Natural killer cell (primary cell): ENCODE results near the gene MAGEC1. TPM values are rescaled to one million over a fixed set of nuclear protein-coding genes. Genes with fewer than 3 reads are reported as not detected.

ENCODE experiments used
- ATAC-seq, 3 donors: fragments of 150-1000 bp in 2 of 3; fragments of 200-7000 bp in 1 of 3; cut with Tn5 transposase; 1 replicate in 1 of 3; 2 replicates in 2 of 3; pipeline ENCODE4 v1.10.0; 2021; ENCODE audit warnings: mild to moderate bottlenecking in 2 of 3, moderate library complexity in 2 of 3
- DNase-seq, 2 donors: peaks; one replicate each; pipeline versions ENCODE4 v3.0.0 to v3.0.0-alpha.2; 2013 to 2021; ENCODE audit warnings: mixed read lengths in 1 of 2
- H3K27ac ChIP-seq: one replicate; pipeline ENCODE4 v1.5.1; 2013; ENCODE audit warnings: mild to moderate bottlenecking, low read length
- H3K27me3 ChIP-seq: one replicate; pipeline ENCODE4 v1.6.1; 2013; ENCODE audit warnings: low read length; ENCODE audit not compliant: control insufficient read depth, insufficient read depth
- H3K36me3 ChIP-seq: one replicate; pipeline ENCODE4 v1.6.1; 2013; ENCODE audit warnings: low read length; ENCODE audit not compliant: control insufficient read depth, insufficient read depth
- H3K4me1 ChIP-seq: one replicate; pipeline ENCODE4 v1.6.1; 2013; ENCODE audit warnings: low read length; ENCODE audit not compliant: control insufficient read depth, insufficient read depth
- H3K4me3 ChIP-seq: one replicate; pipeline ENCODE4 v1.5.1; 2013; ENCODE audit warnings: low read length
- H3K9me3 ChIP-seq: one replicate; pipeline ENCODE4 v1.6.1; 2013; ENCODE audit warnings: low read length; ENCODE audit not compliant: control insufficient read depth, insufficient read depth
- H3K27ac Mint-ChIP-seq, 2 donors: one replicate each; pipeline ENCODE4 v1.8.0; 2022; ENCODE audit warnings: mild to moderate bottlenecking in 2 of 2, mixed read lengths in 2 of 2, moderate library complexity in 1 of 2
- H3K27me3 Mint-ChIP-seq, 2 donors: one replicate each; pipeline ENCODE4 v1.8.0; 2022; ENCODE audit warnings: low read depth in 2 of 2, mixed read lengths in 2 of 2
- H3K36me3 Mint-ChIP-seq: one replicate; pipeline ENCODE4 v1.8.0; 2022; ENCODE audit warnings: mixed read lengths
- H3K4me1 Mint-ChIP-seq, 2 donors: one replicate each; pipeline ENCODE4 v1.8.0; 2022; ENCODE audit warnings: mixed read lengths in 2 of 2
- H3K4me3 Mint-ChIP-seq: one replicate; pipeline ENCODE4 v1.8.0; 2022; ENCODE audit warnings: mild to moderate bottlenecking, moderate library complexity, mixed read lengths
- H3K9me3 Mint-ChIP-seq, 2 donors: one replicate each; pipeline ENCODE4 v1.8.0; 2022; ENCODE audit warnings: mixed read lengths in 2 of 2
- WGBS: methylation state at CpG from one replicate; pipeline ENCODE4 v1.1.7; 2013; ENCODE audit warnings: missing lambda C conversion rate; ENCODE audit not compliant: insufficient coverage; 5-methylcytosine and 5-hydroxymethylcytosine counted together
- intact Hi-C: fragments of 100-400 bp; cut with micrococcal nuclease; formaldehyde crosslinking; loops from one replicate; pipeline ENCODE4 v1.14.2; 2022
- total RNA-seq, 4 donors: library from RNA; stranded (reverse); fragments of 120-200 nt in 1 of 4; gene quantifications; one replicate each; pipeline versions ENCODE4 v1.2.3 to v1.2.4, GENCODE V29; 2013 to 2022
- TF ChIP-seq, protein P1 (sequence below): fragments of 200-600 bp; IDR thresholded peaks from one replicate; pipeline ENCODE4 v1.8.0; 2022; ENCODE audit warnings: antibody characterized with exemption

MAGEC1 gene
- total RNA-seq, 3 donors from 2014 or later (not counting 1 experiment from before 2014, with no cell fraction given): not detected

DNA sequence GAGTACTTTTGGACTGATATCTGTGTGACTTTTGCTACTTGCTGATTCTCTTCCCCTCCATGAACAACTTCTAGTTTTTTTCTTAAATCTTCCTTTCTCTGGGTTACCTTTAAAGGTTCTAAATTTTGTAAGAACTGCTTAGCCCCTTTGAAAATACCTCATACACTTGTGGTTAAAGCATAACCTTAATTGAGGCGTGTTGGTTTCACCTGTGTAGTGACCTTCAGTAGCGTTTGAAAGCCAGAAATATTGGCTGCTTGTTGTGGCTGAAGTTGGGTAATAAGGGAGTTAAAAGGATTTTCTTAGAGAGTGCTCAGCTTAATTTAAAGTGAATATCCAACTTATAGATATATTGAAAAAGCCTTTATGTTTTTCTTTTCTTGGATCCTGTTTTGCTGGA, 32.0 kb downstream of the MAGEC1 start:
- Histone ChIP-seq H3K36me3 (no peaks in the 10 kb centered on the region), H3K27ac (no peak overlapping the region), H3K4me1 (no peaks in the 10 kb centered on the region), H3K9me3 (peaks cover 7% of the 10 kb centered on the region), H3K27me3 (no peaks in the 10 kb centered on the region), H3K4me3 (no peak overlapping the region)
- H3K4me3 Mint-ChIP-seq: no peak overlapping the region
- no peaks in the 10 kb centered on the region for H3K36me3 Mint-ChIP-seq
- H3K27ac Mint-ChIP-seq: no peak overlapping the region
- intact Hi-C loops: no loop called here
- TF ChIP-seq, protein P1, sequence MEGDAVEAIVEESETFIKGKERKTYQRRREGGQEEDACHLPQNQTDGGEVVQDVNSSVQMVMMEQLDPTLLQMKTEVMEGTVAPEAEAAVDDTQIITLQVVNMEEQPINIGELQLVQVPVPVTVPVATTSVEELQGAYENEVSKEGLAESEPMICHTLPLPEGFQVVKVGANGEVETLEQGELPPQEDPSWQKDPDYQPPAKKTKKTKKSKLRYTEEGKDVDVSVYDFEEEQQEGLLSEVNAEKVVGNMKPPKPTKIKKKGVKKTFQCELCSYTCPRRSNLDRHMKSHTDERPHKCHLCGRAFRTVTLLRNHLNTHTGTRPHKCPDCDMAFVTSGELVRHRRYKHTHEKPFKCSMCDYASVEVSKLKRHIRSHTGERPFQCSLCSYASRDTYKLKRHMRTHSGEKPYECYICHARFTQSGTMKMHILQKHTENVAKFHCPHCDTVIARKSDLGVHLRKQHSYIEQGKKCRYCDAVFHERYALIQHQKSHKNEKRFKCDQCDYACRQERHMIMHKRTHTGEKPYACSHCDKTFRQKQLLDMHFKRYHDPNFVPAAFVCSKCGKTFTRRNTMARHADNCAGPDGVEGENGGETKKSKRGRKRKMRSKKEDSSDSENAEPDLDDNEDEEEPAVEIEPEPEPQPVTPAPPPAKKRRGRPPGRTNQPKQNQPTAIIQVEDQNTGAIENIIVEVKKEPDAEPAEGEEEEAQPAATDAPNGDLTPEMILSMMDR: no peak
- DNase-seq: no peak
- 100% methylated on average over 1 of the region's 2 CpGs for WGBS
- H3K4me1 Mint-ChIP-seq: no peaks in the 10 kb centered on the region
- H3K9me3 Mint-ChIP-seq: no peaks in the 10 kb centered on the region
- ATAC-seq: no peak
- H3K27me3 Mint-ChIP-seq: no peaks in the 10 kb centered on the region

DNA sequence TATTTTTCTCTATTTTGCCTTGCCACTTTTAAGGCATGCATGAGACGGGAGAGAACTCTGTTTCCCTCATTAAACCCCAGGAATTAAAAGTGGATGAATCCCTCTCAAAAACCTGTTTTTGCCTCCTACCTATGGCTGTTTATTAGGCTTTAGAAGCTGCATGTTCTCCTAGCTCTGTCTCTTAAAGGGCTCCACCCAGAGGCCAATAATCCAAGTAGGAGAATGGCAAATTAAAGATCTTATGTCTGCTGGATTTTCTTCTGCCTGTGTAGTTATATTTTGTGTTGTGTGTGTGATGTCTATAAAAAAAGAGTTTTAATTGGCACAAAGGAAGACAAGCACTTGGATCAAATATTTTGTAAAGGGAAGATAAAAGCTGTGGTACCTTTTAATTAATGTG, 32.4 kb downstream of the MAGEC1 start:
- ATAC-seq (no peak), DNase-seq (no peak)
- peaks cover 4% of the 10 kb centered on the region for H3K9me3 ChIP-seq
- no peaks in the 10 kb centered on the region for H3K9me3 Mint-ChIP-seq
- H3K4me1 ChIP-seq: no peaks in the 10 kb centered on the region
- H3K27ac ChIP-seq: no peak overlapping the region
- H3K27ac Mint-ChIP-seq: no peak overlapping the region
- intact Hi-C loops: no loop called here
- no CpG with 5 or more reads among the region's 1 CpG for WGBS
- H3K36me3 ChIP-seq: no peaks in the 10 kb centered on the region
- H3K36me3 Mint-ChIP-seq: no peaks in the 10 kb centered on the region
- H3K4me1 Mint-ChIP-seq: no peaks in the 10 kb centered on the region
- H3K27me3 ChIP-seq: no peaks in the 10 kb centered on the region
- TF ChIP-seq, protein P1: no peak
- no peaks in the 10 kb centered on the region for H3K27me3 Mint-ChIP-seq
- no peak overlapping the region for H3K4me3 ChIP-seq
- H3K4me3 Mint-ChIP-seq: no peak overlapping the region

- no peak overlapping the region for H3K27ac ChIP-seq
- intact Hi-C loops: no loop called here
- no peak for DNase-seq
- no peak overlapping the region for H3K4me3 ChIP-seq
- Mint-ChIP-seq H3K4me3 (no peak overlapping the region), H3K27me3 (no peaks in the 10 kb centered on the region), H3K9me3 (no peaks in the 10 kb centered on the region), H3K27ac (no peak overlapping the region), H3K4me1 (no peaks in the 10 kb centered on the region), H3K36me3 (no peaks in the 10 kb centered on the region)
- H3K9me3 ChIP-seq: no peaks in the 10 kb centered on the region
- no peaks in the 10 kb centered on the region for H3K4me1 ChIP-seq
- H3K27me3 ChIP-seq: no peaks in the 10 kb centered on the region
- 92% methylated on average over 2 of the region's 2 CpGs for WGBS
- ATAC-seq: no peak
- no peaks in the 10 kb centered on the region for H3K36me3 ChIP-seq
- TF ChIP-seq, protein P1: no peak
Observed at GRCh38 chrX:141941234-141941633, 37.5 kb downstream of the MAGEC1 start.

- no peak overlapping the region for H3K4me3 ChIP-seq
- no peak overlapping the region for H3K27ac ChIP-seq
- Mint-ChIP-seq H3K27ac (no peak overlapping the region), H3K36me3 (no peaks in the 10 kb centered on the region), H3K9me3 (no peaks in the 10 kb centered on the region), H3K4me1 (no peaks in the 10 kb centered on the region), H3K4me3 (no peak overlapping the region), H3K27me3 (no peaks in the 10 kb centered on the region)
- no peaks in the 10 kb centered on the region for H3K36me3 ChIP-seq
- H3K27me3 ChIP-seq: no peaks in the 10 kb centered on the region
- WGBS: 88% methylated on average over 4 of the region's 7 CpGs
- no peaks in the 10 kb centered on the region for H3K9me3 ChIP-seq
- intact Hi-C loops: no loop called here
- DNase-seq (no peak), ATAC-seq (no peak)
- no peaks in the 10 kb centered on the region for H3K4me1 ChIP-seq
- TF ChIP-seq, protein P1: no peak
Observed at GRCh38 chrX:141945426-141945825, 41.7 kb downstream of the MAGEC1 start.
